NCI-H1048 (cell line): ENCODE data around the gene CYB5R2.

Experiments
- DNase-seq: peaks from one replicate; lab custom pipeline; 2025; lab: John Stamatoyannopoulos, UW

The CYB5R2 gene

DNA sequence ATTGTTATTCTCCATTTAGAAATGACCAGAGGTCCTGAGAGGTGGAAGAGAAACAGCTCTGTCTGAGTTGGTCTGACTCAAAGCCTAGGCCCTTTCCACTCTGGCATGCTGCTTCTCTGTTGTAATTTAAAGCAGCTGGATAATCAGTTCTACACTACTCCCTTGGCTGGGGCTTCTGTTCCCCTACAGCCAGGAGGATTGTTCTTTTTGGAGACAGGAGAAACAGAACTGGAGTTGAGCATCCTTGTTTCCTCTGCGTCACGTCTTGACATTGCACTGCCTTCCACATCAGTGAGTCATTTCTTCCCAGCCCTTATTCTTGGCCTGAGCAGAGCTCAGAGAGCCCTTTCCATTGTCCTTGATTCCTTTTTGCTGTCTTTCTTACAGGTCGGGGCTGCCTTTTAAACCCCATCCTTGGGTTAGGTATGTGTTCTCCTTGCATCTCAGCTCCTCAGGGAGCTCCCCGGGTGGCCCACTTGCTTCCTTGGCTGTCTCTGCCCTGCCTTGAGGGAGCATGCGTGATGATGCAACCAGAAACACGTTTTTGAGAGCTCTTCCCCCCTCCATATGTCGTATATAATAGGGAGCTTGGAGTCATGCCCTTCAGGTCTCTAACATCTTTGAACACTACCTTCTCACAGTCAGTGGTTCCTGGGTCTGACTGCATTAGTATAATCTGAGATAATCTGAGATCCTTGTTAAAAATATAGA lies 35.7 kb downstream of the CYB5R2 start:
- DNase-seq, result no peak

DNA sequence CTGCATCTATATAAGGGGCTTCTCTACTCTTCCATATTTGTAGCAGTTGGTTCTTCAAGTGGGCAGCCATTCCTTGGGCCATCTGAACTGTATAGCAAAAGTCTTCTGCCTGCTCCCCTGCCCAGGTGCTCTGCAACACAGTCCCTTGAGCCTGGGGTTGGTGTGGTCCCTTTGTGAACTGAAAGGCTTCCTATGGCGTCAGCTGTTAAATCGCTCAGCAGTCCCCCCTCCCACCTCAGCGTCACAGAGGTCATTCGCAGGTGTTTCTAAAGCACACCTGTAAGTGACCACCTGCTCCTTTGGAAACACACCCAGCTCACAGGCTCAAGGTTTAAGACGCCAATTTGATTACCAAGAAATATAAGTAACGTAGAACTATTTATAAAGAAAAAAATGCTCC lies 37.0 kb downstream of the CYB5R2 start:
- no peak for DNase-seq

DNA sequence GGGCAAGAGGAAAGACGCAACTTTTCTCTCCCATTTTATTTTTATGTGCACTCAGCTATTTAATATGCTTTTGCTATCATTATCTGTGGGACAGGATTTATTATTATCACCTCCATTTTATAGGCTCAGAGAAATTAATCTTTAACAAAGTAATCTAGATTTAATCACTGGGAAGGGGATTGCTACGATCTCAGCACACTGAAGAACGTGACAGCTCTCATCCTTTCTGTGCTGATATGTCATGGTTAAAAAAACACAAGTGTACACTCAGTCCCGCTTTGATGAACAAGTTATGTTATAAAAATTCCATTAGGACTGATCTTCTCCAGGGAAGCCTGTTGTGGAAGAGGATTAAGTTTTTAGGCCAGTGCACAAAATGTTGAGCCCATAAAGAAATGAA lies 37.6 kb downstream of the CYB5R2 start:
- no peak for DNase-seq

DNA sequence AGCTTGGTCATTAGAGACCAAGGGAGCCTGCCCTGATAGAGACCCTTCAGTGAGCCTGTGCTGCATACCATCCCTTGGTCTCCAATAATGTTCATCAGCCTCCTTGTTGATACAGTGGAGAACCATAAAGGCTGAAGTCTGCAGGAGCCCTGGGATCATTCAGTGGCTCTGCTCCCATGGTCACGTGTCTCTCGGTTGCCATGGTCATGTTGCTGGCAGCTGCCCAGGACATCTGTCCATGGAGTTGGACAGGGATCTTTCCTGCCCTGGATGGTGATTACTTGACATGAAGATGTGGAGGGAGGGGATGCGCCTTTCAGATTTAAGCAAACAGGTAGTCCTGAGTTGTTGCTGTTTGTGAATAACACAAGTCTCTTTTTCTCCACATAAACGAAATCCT lies 38.2 kb downstream of the CYB5R2 start:
- no peak for DNase-seq

DNA sequence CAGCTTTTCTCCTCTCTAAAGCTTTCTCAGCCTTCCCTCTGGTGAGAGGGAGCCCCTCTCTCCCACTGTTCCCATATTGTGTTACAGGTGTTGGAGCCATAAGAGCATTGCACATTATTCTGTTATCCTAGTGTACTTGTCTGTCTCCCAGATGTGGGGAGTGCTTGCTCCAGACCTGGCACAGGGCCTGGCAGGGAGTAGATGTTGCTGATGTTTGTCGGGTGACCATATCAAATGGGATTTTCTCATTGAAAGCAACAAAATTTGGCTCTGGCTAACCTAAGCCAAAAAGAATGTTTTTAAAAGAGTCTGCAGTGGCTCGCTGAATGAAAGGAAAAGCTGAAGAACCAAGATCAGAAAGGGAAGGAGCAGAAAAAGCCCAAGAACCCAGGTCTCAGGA lies 41.1 kb downstream of the CYB5R2 start:
- no peak for DNase-seq

DNA sequence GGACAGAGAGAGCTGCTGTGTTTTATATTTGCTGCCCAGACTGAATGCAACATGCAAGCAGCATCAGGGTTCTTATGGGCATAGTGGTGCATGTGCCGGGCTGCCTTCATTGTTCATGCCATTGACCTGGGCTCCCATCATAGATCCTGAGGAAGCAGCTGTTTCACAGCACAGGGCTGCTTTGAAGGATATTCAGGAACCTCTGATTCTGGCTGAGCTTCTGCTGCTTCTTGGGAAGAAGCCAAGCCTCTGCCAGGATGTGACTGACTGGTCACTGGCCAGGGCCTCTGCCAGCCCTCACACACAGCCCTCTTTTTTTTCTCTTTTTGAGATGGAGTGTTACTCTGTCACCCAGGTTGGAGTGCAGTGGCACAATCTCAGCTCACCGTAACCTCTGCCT lies 43.3 kb downstream of the CYB5R2 start:
- no peak for DNase-seq

DNA sequence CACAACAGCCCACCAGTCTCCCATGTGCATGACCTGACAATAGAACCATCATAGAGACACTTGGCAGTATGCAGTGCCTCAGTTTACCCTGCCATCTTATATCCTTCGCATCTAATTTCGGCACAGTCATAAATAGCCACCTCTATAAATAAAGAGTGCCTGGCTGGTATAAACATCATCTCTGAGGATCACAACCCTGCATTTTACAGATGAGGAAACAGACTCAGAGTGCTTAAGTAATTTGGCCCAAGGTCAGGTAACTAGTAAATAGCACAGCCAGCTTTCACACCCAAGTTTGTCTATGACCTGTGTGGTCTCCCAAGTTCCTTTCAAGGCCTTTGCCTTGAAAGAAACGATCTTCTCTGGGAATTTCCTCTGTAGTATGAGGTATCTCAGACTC lies 44.6 kb downstream of the CYB5R2 start:
- DNase-seq, result no peak

DNA sequence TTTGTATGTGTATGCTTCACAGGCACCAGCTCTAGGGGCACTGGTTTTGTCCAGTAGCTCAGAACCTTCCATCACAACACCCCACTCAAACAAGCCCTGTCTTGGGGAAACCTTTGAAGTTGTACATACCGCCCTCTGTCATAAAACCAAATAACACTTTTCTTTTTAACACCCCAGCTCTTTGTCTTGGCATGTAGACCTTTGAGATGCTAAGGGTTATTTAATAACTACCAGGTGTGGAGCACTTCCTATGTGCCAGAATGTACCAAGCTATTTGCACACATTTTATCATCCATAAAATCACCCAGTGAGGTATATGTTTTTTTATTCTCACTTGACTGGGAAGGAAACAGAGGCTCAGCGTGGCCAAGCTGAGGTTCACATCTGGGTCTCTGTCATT lies 50.6 kb downstream of the CYB5R2 start:
- no peak for DNase-seq

DNA sequence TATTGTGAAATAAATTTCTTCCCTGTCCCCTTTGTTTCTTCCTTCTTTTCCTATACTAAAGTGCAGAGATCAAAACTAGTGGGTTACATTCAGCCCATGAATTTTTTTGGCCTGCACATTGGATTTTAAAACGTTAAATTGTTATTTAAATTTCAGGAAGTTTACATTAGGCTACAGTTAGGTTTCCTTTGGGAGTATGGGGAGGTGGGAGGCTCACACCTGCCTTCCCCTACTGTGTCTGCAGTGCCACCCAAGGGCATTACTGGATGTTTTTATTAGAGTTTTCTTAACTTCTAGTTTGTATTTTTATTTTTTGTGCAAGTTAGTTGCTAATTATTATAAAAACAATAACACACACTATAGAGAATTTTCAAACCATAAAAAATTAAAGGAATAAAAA lies 51.7 kb downstream of the CYB5R2 start:
- no peak for DNase-seq

DNA sequence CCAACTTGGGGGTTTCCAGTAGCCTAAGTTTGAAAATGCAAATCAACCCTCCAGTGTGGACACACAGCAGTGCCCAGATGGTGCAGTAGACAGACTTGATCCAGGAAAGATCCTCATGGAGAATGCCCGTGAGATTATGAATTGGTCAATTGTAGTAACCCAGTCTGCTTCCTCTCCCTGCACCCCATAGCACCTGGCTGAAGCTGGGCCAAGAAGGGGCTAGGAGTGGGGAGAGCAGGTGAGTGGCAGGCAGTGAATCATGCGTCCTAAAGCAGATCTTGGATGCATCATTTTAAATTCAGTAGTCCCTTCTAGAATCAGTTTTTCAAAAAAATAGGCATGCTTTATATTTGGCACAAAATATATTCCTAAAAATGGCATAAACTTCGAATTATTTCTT lies 52.2 kb downstream of the CYB5R2 start:
- DNase-seq, result no peak

DNA sequence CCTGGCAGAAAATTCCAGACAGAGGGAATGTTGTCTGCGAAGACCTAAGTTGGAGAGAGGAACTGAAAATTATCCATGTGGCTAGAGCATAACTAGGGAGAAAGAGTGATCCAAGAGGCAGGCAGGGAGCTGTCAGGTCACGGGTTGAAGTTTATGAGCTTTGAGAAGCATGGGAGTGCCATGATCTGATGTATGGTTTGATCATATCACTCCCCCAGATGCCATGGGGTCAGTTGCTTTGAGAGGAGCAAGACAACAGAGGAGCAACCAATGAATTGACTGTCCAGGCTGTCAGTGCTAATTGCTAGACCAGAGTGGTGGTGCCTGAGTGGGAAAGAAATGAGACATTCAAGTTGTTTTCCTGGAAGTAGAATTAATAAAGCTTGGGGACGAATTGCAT lies 54.0 kb downstream of the CYB5R2 start:
- no peak for DNase-seq

DNA sequence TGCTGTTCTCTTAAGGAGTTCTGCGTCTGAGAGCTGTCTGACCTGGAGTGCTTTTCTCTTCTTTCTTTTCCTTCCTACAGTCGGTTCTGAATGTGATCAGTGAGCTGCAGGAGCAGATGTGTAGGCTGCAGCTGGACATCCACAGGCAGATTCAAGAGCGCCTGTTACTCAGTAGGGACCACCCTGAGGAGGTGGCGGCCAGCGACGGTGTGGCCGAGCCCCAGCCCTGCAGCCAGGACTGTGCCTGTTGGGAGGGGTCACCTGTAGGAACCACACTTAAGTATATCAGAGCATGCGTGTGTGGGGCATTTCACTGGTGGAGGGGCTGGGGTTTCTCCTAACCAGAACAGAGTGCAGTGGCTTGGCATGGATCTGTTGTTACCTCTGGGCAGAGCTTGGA lies 56.3 kb downstream of the CYB5R2 start:
- DNase-seq, result no peak
